HG02840 (cell line): Measurements from ENCODE around the gene PPA2.
"Not testable (repeated sequence)": the region's sequence is repeated elsewhere in the genome, so short reads cannot be mapped to it uniquely, and the experiment has no call there.

Experiments used
- ATAC-seq: cut with Tn5 transposase; IDR thresholded peaks from one replicate; pipeline ENCODE4 v1.9.1; 2021; ENCODE audit warnings: mild to moderate bottlenecking, moderate library complexity, moderate number of reproducible peaks; ENCODE audit not compliant: unreplicated experiment, low FRiP score

PPA2 gene

DNA sequence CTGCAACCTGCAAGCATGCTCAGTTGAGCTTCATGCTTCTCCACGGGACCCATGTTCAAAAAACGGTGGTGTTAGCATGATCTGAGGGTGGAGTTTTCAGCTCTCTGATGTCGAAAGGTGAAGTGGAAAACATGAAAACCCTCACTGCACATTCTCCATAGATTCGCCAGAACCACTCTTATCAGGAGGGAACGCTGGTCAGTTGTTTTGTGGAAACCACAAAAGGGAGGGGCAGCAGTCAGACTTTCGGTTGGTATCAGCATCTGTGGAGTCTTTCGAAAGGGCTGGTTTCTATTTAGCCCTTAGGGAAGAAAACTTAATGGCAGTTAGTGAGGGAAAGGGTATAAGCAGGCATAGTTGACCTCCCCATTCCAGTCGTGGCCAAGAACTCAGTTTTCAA, 12.6 kb downstream of the PPA2 start:
- ATAC-seq: no peak

DNA sequence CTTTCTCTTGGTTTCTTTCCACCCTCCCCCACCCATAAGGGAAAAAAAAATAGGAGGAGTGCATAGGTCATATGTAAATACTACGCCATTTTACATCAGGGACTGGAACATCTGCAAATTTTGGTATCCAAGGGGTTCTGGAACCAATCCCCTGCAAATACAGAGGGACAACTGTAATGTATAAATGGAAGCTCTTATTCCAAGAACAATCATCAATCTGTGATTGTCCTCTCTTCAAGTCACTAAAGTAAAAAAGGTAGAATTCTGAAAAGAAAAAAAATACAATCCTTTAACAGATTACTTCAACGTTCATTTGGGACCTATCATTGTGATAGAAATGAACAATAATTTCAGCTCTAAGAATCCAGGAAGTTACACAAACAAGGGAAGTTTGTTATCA, 13.6 kb downstream of the PPA2 start:
- no peak for ATAC-seq

DNA sequence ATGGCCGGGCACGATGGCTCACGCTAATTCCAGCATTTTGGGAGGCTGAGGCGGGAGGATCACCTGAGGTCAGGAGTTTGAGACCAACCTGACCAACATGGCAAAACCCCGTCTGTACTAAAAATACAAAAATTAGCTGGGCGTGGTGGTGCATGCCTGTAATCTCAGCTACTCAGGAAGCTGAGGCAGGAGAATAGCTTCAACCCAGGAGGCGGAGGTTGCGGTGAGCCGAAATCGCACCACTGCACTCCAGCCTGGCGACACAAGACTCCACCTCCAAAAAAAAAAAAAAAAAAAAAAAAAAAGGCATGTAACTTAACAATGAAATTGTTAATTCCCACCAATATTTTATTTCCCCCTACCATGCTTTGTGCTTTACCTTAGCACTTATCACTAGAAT, 15.3 kb downstream of the PPA2 start:
- ATAC-seq: not testable (repeated sequence)

DNA sequence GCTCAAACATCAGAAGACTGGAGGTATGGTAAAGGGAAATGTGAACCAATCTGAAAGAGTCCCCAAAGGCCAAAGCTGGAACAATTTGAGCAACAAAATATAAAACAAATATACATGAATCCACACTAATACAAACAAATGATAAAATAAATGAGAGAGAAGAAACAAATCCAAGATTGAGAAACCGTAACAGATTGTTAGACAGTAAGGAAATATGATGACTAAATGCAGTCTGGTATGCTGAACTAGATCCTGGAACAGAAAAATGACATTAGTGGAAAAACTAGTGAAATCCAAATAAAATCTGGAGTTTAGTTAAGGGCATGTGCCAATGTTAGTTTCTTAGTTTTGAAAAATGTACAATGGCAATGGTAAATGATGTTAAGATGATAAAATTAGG, 15.9 kb downstream of the PPA2 start:
- no peak for ATAC-seq

DNA sequence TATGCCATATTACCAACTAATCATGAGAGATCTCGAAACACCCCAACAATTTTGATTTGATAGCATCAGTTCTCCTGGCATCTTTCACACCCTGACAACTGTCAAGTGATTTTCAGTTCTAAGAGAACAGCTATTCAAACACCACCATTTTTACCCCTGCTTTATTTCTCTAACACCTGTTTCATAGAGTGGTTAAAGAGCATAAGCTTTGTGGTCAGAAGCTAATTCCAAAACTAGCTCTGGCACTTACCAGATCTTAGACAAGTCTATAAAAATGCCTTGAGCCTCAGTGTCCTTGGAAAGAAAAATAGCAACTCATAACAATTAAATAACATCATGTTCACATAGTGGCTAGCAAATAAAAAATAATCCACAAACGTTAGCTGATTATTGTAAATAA, 17.9 kb downstream of the PPA2 start:
- ATAC-seq: no peak

DNA sequence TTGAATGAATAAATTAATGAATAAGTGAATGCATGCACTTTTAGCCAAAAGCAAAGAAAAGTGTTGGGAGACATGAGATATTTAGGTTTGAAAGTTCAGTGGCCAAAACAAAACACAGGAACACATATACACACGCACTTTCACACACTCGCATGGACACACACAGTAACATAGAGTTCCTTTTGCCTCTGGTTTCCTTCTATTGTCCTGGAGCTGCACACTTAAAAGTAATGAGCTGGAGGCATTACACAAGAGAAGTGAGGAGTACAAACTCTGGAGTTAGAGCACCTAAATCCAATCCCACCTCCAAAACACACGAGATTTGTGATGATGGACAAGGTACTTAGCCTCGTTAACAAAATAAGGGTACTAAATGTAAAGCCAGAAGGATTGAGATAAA, 18.7 kb downstream of the PPA2 start:
- ATAC-seq: no peak

DNA sequence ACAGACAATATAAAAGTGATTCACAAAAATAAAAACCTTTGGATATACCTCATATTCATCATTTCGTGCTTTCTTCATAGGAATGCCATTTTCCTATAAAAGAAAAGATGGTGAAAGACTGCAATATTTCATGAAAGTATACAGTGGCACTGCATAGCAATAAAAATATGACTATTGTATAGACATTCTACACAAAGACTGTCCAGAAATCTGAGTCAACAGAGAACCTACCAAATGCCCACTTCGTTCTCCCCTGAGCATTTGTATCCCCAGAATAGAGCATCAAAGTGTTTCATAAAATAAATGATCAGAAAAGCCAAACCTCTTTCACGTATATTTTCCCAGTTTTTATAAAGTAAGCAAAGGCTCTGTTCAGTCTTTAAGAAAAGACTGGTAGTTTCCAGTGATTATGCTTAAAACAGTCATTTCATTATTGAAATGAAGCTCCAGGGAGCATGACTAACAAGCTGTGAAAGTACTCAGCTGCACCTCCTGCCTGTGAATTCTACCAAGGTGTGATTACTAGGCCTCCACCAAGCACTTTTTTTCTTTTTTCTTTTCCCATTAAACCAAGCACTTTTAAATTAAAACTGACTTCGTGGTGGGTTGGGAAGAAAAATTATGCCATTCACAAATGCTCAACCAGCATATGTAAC, 20.2 kb downstream of the PPA2 start:
- peak; percentile 75 for ATAC-seq

DNA sequence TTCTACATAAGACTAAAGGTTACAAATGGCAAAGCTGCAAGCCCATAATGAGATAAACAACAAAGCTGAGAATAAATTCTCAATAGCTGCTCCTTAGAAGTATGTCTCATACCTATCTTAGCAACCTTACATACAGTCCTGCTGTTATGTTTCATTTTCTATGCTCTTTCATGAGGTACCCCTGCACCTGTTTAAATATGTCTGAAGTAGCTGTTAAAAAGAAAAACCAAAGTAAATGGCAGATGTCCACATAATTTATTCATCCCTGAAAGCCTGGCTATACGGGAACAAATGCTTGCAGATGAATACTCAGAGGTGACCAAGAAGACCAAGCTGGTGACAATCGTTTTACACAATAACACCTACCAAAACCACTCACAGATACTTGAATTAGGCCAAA, 22.5 kb downstream of the PPA2 start:
- no peak for ATAC-seq

DNA sequence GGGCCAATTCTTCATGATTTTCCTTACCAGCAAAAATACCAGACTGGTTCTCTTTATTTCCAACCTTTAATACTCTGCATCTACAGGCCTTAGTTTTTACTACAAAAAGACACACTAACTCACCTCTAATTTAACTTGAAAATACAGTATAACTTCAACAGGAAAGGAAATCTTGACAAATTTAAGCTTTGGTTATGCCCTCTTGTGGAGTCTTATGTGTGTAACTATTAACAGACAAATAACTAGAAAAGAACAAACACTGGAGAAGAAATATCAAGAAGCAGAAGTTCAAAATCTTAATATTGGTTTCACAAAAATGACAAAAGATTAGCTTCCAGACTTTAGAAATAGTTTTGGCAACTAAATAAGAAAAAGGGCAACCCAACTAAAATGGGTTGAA, 33.0 kb downstream of the PPA2 start:
- ATAC-seq: no peak

DNA sequence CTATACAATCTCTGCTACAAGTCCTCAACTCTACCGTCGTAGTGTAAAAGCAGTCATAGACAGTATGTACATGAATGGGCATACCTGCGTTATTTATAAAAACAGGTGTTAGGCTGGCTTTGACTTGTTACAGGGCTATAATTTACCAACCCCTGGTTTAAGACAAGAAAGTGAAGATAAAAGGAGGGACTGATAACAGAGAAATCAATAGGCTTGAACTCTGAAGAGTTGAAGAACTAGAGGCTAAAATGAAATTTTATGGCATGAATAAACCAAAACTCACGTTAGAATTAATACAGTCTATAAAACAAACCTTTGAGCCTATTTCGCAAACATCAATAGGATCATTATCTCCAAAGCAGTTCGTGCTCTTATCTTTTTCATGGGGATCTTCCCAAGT, 36.2 kb downstream of the PPA2 start:
- ATAC-seq: no peak

DNA sequence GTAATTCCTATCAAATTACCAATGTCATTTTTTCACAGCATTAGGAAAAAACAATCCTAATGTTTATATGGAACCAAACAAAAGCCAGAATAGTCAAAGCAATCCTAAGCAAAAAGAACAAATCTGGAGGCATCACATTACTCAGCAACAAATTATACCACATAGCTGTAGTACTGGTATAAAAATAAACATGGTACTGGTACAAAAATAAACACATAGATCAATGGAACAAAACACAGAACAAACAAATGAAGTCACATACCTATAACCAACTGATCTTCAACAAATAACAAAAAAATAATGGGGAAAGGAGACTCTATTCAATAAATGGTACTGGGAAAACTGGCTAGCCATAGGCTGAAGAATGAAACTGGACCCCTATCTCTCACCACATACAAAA, 37.4 kb downstream of the PPA2 start:
- no peak for ATAC-seq

DNA sequence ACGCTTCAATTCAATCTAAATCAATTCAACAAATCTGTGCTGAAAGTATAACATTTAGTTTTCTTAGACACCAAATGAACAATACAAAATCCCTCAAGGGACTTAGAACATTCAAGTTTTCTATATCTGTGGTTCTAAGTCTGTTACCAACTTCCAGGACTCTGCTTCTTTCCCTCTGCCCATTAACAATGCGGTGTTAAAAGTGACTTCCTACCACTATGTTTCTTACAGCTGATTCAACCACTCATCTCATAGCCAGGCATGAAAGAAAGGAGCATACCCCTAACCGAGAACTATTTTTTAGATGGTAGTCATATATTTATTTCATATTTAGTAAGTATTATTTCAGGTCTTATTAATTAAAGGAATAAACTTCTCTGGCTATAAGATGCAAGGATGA, 38.9 kb downstream of the PPA2 start:
- ATAC-seq: no peak

DNA sequence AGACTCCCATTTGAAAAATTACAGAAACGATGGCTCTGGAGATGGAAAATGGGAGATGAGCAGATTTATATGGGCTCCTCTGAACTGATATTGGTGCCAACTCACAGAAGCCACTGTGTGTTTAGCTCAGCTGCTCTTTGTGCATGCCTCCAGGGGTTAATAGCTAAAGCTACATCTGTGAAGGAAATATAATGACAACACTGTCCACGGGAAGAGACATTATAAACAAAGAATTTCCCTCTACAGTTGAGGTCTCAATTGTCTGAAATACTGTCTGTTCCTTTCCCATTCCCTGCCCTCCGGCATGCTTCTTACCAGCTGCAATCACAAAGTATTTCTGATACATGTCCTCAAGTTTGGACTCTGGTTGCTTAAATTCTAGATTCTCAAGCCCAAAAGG, 40.4 kb downstream of the PPA2 start:
- ATAC-seq: no peak

DNA sequence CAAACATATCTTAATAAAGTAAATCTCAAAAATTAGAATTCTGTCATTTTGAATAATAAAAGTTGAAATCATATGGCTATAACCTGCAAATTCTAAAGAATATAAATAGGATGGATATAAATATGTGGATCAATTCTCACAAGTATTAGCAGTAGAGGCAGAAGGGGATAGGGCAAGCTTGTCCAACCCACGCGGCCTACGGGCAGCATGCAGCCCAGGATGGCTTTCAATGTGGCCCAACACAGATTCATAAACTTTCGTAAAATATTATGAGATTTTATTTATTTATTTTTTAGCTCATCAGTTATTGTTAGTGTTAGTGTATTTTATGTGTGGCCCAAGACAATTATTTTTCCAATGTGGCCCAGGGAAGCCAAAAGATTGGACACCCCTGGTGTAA, 41.4 kb downstream of the PPA2 start:
- ATAC-seq: no peak

DNA sequence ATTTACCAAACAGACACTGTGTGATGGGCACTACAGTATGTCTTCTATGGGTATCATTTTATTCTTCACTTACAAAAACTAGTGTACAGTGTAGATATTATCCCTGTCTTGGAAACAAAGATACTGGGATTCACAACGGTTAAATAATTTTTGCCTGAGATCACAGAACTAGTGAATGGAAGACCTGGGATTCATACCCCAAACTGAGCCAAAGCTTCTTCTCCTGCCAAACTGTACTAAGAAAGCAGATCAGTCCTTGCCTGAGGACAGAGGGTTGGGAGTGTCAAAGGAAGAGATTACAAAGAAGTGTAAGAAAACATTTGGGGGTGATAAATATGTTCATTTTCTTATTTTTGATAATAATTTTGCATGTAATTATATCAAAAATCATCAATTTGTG, 43.1 kb downstream of the PPA2 start:
- ATAC-seq: no peak

DNA sequence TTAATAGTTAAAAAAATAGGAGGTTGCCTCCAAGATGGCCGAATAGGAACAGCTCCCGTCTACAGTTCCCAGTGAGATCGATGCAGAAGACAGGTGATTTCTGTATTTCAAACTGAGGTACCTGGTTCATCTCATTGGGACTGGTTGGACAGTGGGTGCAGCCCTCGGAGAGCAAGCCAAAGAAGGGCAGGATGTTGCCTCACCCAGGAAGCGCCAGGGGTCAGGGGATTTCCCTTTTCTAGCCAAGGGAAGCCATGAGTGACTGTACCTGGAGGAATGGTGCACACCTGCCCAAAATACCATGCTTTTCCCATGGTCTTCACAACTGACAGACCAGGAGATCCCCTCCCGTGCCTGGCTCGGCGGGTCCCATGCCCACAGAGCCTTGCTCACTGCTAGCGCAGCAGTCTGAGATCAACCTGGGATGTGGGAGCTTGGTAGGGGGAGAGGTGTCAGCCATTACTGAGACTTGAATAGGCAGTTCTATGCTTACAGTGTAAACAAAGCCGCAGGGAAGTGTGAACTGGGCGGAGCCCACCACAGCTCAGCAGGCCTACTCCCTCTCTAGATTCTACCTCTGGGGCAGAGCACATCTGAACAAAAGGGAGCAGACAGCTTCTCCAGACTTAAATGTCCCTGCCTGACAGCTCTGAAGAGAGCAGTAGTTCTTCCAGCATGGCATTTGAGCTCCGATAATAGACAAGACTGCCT, 47.5 kb downstream of the PPA2 start:
- ATAC-seq: no peak

DNA sequence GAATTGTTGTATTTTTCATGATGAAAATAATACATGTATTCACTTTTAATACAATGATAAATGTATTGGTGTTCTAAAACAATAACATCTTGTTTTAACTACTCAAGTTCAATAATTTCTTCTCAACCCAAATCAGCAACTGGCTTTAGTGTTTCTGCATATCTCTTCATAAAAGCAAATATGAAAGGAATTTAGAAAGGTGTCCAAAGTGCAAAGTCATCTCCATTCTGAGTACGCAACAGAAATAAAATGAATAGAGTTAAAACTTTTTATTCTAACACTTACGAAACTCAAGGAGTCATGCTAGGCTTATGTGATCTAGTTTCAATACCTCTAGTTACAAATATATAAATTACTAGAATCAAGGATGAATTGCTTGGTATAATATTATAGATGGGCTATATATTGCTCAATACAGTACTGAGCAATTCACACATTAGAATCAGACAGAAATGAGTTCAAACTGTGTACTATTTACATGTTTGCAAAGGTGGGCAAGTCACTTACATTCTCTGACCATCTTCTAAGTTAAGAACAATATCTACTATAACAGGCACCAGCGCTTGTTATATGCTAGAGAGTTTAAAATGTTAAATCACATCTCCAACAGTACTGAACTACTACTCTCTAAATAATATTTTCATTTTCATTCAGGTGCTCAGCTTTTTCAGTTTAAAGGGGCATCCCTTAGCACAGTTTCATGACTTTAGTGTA, 51.5 kb downstream of the PPA2 start:
- ATAC-seq: no peak

DNA sequence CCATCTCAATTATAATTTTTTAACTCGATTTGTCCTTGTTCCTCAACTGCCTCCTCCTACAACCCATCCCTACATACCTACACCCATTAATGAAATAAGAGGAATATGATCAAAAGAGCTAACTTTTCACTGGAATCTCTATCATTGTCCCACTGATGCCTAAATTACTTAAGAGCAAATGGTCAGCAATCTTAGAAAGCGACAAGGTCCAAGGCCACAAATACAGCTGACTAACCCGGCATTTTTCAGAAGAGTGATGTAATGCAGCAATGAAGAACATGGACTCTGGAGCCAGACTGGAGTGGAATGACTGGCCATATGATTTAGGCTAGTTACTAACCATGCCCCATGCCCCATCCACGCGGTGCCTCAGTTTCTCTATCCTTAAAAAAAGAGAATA, 56.2 kb downstream of the PPA2 start:
- no peak for ATAC-seq

DNA sequence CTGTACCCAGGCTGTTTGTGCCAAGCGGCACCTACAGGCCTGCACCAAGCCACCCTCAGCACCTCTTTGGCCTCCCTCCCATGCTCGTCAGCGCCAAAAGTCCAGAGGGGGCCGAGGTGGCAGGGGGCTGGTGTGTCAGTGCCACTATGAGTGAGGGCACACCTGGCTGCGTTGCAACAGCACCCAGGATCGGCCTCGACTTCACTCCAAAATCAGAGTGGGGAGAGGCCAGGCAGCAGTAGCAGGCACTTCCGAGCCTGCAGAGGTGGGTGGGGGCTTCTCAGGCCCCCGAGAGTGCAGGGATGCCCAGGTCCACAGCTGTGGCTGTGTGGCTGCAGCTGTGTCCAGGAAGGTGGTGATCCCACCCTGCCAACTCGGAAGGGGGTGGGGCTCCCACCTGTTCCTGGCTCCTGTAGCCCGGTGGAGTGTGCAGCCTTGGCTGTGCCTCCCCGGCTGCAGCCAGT, 58.5 kb downstream of the PPA2 start:
- no peak for ATAC-seq

DNA sequence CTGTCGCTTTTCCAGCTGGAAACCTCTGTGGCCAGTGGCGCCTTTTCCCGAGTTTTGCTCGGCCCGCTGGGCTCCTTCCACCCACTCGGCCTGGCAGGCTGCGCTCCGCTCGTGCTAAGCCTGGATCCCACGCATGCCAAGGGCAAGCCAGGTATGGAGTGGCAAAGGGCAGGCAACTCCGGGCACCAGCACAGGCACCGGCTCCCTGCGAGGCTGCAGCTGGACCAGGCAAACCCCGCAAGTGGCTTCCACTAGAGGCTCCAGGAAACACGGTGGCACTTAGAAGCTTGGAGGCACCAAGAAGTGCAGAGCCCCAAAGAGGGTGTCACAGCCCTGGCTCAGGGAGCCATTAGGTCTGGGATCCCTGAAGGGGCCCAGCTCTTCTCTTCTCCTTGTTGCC, 59.5 kb downstream of the PPA2 start:
- ATAC-seq: no peak

DNA sequence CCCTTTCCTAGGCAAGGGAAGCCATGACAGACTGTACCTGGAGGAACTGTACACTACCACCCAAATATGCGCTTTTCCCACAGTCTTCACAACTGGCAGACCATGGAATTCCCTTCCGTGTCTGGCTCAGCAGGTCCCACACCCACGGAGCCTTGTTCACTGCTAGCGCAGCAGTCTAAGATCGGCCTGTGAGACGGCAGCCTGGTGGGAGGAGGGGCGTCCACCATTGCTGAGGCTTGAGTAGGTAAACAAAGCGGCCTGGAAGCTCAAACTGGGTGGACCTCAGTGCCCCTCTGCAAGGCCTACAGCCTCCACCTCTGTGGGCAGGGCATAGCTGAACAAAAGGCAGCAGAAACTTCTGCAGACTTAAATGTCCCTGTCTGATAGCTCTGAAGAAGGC, 64.7 kb downstream of the PPA2 start:
- not testable (repeated sequence) for ATAC-seq
